A673 (cell line): ENCODE results near the gene TARS3. TPM values are rescaled to one million over a fixed set of nuclear protein-coding genes. Genes with fewer than 3 reads are reported as not detected.

Experiments
- BruUV-seq: library from RNA; stranded (reverse); fragments of 400-500 nt; replicated peaks from 2 replicates; lab custom pipeline; 2021; lab: Mats Ljungman, UMichigan
- CTCF ChIA-PET: fragments of 300-600 bp; sonication (Branson Sonifier 250); formaldehyde crosslinking; loops from one replicate; lab custom pipeline; 2022; ENCODE audit warnings: antibody characterized with exemption; lab: Charles Lee
- POLR2A ChIA-PET: fragments of 300-600 bp; sonication (Branson Sonifier 250); formaldehyde crosslinking; loops from one replicate; lab custom pipeline; 2022; ENCODE audit warnings: antibody characterized with exemption; ENCODE audit not compliant: low non-redundant PET; lab: Charles Lee
- DNase-seq: peaks from one replicate; pipeline ENCODE4 v3.0.0-alpha.2; 2015; ENCODE audit warnings: low spot score
- H3K27ac ChIP-seq: fragments of 200-600 bp; sonication (generic); 2 replicates; pipeline ENCODE4 v1.5.1; 2016; ENCODE audit warnings: mixed run types, low read depth, mild to moderate bottlenecking, mixed read lengths, antibody characterized with exemption, low read length; ENCODE audit not compliant: poor library complexity, severe bottlenecking
- H3K27me3 ChIP-seq: fragments of 200-600 bp; sonication (generic); replicated peaks from 2 replicates; pipeline ENCODE4 v1.6.1; 2017; ENCODE audit warnings: mixed run types, low read depth, mild to moderate bottlenecking, mixed read lengths, antibody characterized with exemption, low read length; ENCODE audit not compliant: insufficient read depth, poor library complexity
- H3K36me3 ChIP-seq: fragments of 200-600 bp; sonication (generic); 2 replicates; pipeline ENCODE4 v1.6.1; 2016; ENCODE audit warnings: mixed run types, mild to moderate bottlenecking, mixed read lengths, antibody characterized with exemption, low read length; ENCODE audit not compliant: insufficient read depth, poor library complexity, severe bottlenecking
- H3K4me1 ChIP-seq: fragments of 200-600 bp; sonication (generic); 2 replicates; pipeline ENCODE4 v1.6.1; 2017; ENCODE audit warnings: mixed run types, mild to moderate bottlenecking, mixed read lengths, antibody characterized with exemption, low read length; ENCODE audit not compliant: insufficient read depth, poor library complexity, severe bottlenecking
- H3K4me3 ChIP-seq: fragments of 200-600 bp; sonication (generic); 2 replicates; pipeline ENCODE4 v1.5.1; 2016; ENCODE audit warnings: low read depth, mixed run types, mild to moderate bottlenecking, mixed read lengths, low read length; ENCODE audit not compliant: poor library complexity, severe bottlenecking
- H3K9me3 ChIP-seq: fragments of 200-600 bp; sonication (generic); 2 replicates; pipeline ENCODE4 v1.6.1; 2016; ENCODE audit warnings: mixed run types, low read depth, mild to moderate bottlenecking, mixed read lengths, antibody characterized with exemption, low read length; ENCODE audit not compliant: poor library complexity, severe bottlenecking
- EZH2 ChIP-seq: fragments of 200-600 bp; sonication (generic); IDR thresholded peaks from 2 replicates; pipeline ENCODE4 v1.6.1; 2017; ENCODE audit warnings: borderline replicate concordance, low read depth, mild to moderate bottlenecking, mixed read lengths, antibody characterized with exemption, low read length; ENCODE audit not compliant: poor library complexity, severe bottlenecking
- intact Hi-C: fragments of 100-400 bp; cut with micrococcal nuclease; formaldehyde crosslinking; loops from one replicate; pipeline ENCODE4 v1.10.0; 2022; ENCODE audit not compliant: unreplicated experiment
- total RNA-seq: library from RNA; stranded (reverse); gene quantifications from 2 replicates; pipeline ENCODE4 v1.2.3, GENCODE V29; 2021
- TF ChIP-seq, protein P1 (sequence below): fragments of 300-800, 200-600 bp; sonication (generic); conservative IDR thresholded peaks from 2 replicates; pipeline ENCODE4 v1.5.1; 2017; ENCODE audit warnings: low read depth, mild to moderate bottlenecking, antibody characterized with exemption, low read length, moderate library complexity, mixed read lengths

The TARS3 gene
- total RNA-seq, 1 experiment from 2014 or later = 9.1 TPM

DNA sequence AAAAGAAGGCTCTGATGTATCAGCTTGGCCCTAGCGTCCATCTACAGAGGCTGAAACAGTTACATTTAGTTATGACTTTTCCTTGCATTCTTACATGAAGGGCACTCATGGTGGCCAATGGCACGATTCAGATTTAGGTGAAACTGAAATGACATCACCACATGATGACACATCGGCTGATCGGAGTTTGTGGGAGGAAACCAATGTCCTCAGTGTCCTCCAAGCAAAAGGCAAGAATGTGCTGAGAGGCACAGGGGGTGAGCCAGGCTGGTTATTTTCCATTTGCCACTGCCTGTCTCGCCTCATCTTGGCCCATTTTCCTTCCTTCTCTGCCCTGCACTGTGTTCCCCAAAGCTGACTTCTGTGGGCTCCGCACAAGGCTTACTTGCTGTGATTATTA, 34.4 kb downstream of the TARS3 start:
- H3K4me1 ChIP-seq = no peaks in the 10 kb centered on the region
- no peaks in the 10 kb centered on the region for H3K9me3 ChIP-seq
- no peaks in the 10 kb centered on the region for H3K27me3 ChIP-seq
- no TSS peak for BruUV-seq
- no peak for DNase-seq
- ChIA-PET CTCF (no interaction called here), POLR2A (no interaction called here)
- TF ChIP-seq, protein P1, sequence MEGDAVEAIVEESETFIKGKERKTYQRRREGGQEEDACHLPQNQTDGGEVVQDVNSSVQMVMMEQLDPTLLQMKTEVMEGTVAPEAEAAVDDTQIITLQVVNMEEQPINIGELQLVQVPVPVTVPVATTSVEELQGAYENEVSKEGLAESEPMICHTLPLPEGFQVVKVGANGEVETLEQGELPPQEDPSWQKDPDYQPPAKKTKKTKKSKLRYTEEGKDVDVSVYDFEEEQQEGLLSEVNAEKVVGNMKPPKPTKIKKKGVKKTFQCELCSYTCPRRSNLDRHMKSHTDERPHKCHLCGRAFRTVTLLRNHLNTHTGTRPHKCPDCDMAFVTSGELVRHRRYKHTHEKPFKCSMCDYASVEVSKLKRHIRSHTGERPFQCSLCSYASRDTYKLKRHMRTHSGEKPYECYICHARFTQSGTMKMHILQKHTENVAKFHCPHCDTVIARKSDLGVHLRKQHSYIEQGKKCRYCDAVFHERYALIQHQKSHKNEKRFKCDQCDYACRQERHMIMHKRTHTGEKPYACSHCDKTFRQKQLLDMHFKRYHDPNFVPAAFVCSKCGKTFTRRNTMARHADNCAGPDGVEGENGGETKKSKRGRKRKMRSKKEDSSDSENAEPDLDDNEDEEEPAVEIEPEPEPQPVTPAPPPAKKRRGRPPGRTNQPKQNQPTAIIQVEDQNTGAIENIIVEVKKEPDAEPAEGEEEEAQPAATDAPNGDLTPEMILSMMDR = no peak
- TF ChIP-seq EZH2 = no peak
- intact Hi-C loops = no loop called here
- no peaks in the 10 kb centered on the region for H3K36me3 ChIP-seq
- H3K4me3 ChIP-seq = no peak overlapping the region
- H3K27ac ChIP-seq = no peak overlapping the region

DNA sequence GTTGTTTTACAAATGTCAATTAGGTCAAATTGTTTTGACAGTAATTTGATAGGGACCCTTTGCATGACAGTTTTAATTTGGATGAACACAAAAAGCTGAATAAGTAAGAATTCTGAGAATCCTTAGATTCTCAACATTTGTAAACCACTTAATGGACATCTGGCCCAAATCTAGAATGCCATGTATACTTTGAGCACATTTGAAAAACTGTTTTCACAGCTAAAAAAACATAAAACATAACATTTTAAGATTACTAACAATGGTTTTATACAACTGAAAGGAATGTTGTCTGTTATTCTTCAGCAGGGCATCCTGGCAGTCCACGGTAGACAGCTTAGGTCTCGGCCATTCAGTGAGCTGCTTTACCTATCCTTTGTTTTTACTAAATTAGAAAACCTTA, 37.6 kb downstream of the TARS3 start:
- TF ChIP-seq, protein P1 = no peak
- TF ChIP-seq EZH2 = no peak
- DNase-seq = no peak
- ChIA-PET CTCF (no interaction called here), POLR2A (interaction anchor here (0.6 kb wide), 1 partner anchor 63 kb away, joined by 3 read pairs; no protein-coding TSS in a partner anchor)
- intact Hi-C loops = no loop called here
- H3K36me3 ChIP-seq = no peaks in the 10 kb centered on the region
- H3K9me3 ChIP-seq = no peaks in the 10 kb centered on the region
- H3K4me1 ChIP-seq = no peaks in the 10 kb centered on the region
- H3K4me3 ChIP-seq = no peak overlapping the region
- no peak overlapping the region for H3K27ac ChIP-seq
- BruUV-seq = no TSS peak
- no peaks in the 10 kb centered on the region for H3K27me3 ChIP-seq

DNA sequence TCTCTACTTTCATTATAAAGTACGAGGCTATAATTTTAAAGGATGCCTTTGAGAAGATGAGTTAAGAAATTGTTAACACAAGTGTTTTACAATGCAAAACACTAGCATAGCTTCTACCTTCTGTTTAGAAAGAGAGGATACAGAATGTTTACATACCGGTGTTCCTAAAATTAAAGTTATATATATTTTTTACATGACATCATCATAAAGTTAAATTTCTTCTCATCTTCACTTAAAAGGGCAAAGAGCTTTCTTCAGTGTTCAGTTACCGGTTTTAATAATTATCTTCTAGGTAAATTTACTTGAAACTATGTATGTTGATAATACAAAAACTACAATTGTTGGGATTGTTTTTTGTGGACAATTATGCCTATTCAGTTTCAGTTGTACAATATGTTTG, 39.4 kb downstream of the TARS3 start:
- Histone ChIP-seq H3K36me3 (no peaks in the 10 kb centered on the region), H3K9me3 (no peaks in the 10 kb centered on the region), H3K27ac (no peak overlapping the region), H3K27me3 (no peaks in the 10 kb centered on the region), H3K4me3 (no peak overlapping the region), H3K4me1 (no peaks in the 10 kb centered on the region)
- CTCF ChIA-PET = no interaction called here
- intact Hi-C loops = no loop called here
- no TSS peak for BruUV-seq
- TF ChIP-seq, protein P1 = no peak
- TF ChIP-seq EZH2 = no peak
- POLR2A ChIA-PET = no interaction called here
- DNase-seq = no peak
